GM12872 (cell line): ENCODE results near the gene ARL15.

Experiments used
- CTCF ChIP-seq: IDR thresholded peaks from 3 replicates; pipeline ENCODE4 v1.5.1; 2011; ENCODE audit warnings: low read depth, mild to moderate bottlenecking, low read length, moderate library complexity; ENCODE audit not compliant: insufficient read depth

The ARL15 gene

GRCh38 chr5:53956196-53956595 lies 354.2 kb downstream of the ARL15 start:
- TF ChIP-seq CTCF, result no peak

GRCh38 chr5:53950621-53951020 lies 359.8 kb downstream of the ARL15 start:
- TF ChIP-seq CTCF, result no peak

GRCh38 chr5:53948598-53948997 lies 361.8 kb downstream of the ARL15 start:
- no peak for TF ChIP-seq CTCF

GRCh38 chr5:53946405-53947100 lies 363.8 kb downstream of the ARL15 start:
- TF ChIP-seq CTCF, result no peak

GRCh38 chr5:53944981-53945380 lies 365.4 kb downstream of the ARL15 start:
- no peak for TF ChIP-seq CTCF

GRCh38 chr5:53943938-53944337 lies 366.4 kb downstream of the ARL15 start:
- no peak for TF ChIP-seq CTCF

- TF ChIP-seq CTCF, result no peak
These were observed 367.6 kb downstream of the ARL15 start for GRCh38 chr5:53942724-53943123.
